Peyer's patch (tissue), 4 donors: Measurements from ENCODE around the gene PPARA. TPM values are rescaled to one million over a fixed set of nuclear protein-coding genes. Genes with fewer than 3 reads are reported as not detected.

Experiments used
- DNase-seq, 3 donors: peaks; one replicate each; pipeline ENCODE4 v3.0.0-alpha.2; 2017 to 2019
- H3K27ac ChIP-seq, 4 donors: fragments of 200-600 bp; sonication (generic); one replicate each; pipeline ENCODE4 v1.5.1; 2016 to 2019
- H3K27me3 ChIP-seq, 2 donors: fragments of 200-600 bp; sonication (generic); one replicate each; pipeline ENCODE4 v1.5.1; 2019
- H3K36me3 ChIP-seq, 3 donors: fragments of 200-600 bp; sonication (generic); one replicate each; pipeline ENCODE4 v1.5.1; 2016 to 2019
- H3K4me1 ChIP-seq, 4 donors: fragments of 200-600 bp; sonication (generic); one replicate each; pipeline ENCODE4 v1.5.1; 2016 to 2019
- H3K4me3 ChIP-seq, 4 donors: fragments of 200-600 bp; sonication (generic); 1 replicate in 3 of 4; 2 replicates in 1 of 4; pipeline ENCODE4 v1.5.1; 2016 to 2019; ENCODE audit warnings: mild to moderate bottlenecking in 1 of 4
- H3K9me3 ChIP-seq, 4 donors: fragments of 200-600 bp; sonication (generic); one replicate each; pipeline ENCODE4 v1.5.1; 2016 to 2019; ENCODE audit warnings: mild to moderate bottlenecking in 1 of 4
- CTCF ChIP-seq, 6 experiments: fragments of 450-650 bp in 4 of 6; fragments of 200-600 bp in 2 of 6; sonication (generic) in 1 of 6; IDR thresholded peaks; one replicate each; pipeline ENCODE4 v1.5.1; 2017 to 2019; ENCODE audit warnings: antibody characterized with exemption in 6 of 6, mild to moderate bottlenecking in 3 of 6, moderate library complexity in 1 of 6
- POLR2A ChIP-seq, 2 donors: fragments of 450-650 bp; IDR thresholded peaks; one replicate each; pipeline ENCODE4 v1.5.1; 2017; ENCODE audit warnings: antibody characterized with exemption in 2 of 2, mild to moderate bottlenecking in 2 of 2, moderate library complexity in 2 of 2
- total RNA-seq, 4 donors: library from RNA; depleted of rRNA; stranded (reverse); fragments of >200 nt; gene quantifications; one replicate each; pipeline ENCODE4 v1.1.0, GENCODE V29; 2016

The PPARA gene
- total RNA-seq, 4 donors from 2014 or later: 21.5 to 231 (median 189) TPM

DNA sequence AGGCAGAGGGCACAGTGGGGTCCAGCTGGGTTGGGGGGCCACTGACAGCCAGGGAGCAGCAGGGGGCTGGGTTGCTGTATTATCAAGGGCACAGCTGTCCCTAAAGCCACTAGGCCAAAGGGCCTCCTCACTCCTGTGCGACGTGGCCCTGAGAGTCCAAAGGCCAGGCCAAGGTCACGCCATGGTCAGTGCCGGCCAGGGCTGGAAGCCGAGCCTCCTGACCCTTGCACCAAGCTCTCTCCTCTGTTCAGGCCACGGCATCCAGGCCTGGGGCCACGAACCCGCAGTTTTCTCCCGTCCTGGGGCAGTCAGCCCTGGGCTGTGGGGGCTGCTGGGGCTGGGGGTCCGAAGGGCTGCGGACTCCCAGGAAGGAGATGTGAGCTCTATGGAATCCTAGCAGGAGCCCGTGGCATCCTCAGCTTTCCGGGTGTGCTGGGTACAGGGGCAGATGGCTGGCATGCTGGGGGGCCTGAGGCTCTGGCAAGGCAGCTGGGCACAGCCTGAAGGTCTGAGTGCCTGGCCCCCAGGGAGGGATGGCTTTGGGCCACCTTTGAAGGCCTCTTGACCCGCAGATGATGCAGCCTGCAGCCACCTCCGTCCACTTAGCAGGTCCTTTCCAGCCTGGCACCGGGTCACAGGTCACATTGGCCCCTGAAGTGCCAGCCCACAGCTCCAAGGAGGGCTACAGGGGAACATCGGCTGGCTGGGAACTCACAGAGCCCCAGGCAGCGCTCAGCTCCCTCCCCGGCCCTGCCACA, 17.3 kb upstream of the PPARA start:
- Histone ChIP-seq H3K4me1 (peaks cover 0 to 6% (median 0%) of the 10 kb centered on the region in 4 donors), H3K36me3 (no peaks in the 10 kb centered on the region), H3K4me3 (no peak overlapping the region), H3K27ac (no peak overlapping the region), H3K27me3 (no peaks in the 10 kb centered on the region), H3K9me3 (no peaks in the 10 kb centered on the region)
- TF ChIP-seq POLR2A (IDR thresholded peaks at IDR 0.05): no peak
- no peak for TF ChIP-seq CTCF (IDR thresholded peaks at IDR 0.05)
- no peak for DNase-seq

- Histone ChIP-seq H3K4me1 (peaks cover 0 to 6% (median 0%) of the 10 kb centered on the region in 4 donors), H3K36me3 (no peaks in the 10 kb centered on the region), H3K9me3 (no peaks in the 10 kb centered on the region), H3K27me3 (no peaks in the 10 kb centered on the region), H3K27ac (no peak overlapping the region), H3K4me3 (no peak overlapping the region)
- no peak for DNase-seq
- no peak for TF ChIP-seq POLR2A (IDR thresholded peaks at IDR 0.05)
- no peak for TF ChIP-seq CTCF (IDR thresholded peaks at IDR 0.05)
Observed at GRCh38 chr22:46133588-46133855, 16.8 kb upstream of the PPARA start.

DNA sequence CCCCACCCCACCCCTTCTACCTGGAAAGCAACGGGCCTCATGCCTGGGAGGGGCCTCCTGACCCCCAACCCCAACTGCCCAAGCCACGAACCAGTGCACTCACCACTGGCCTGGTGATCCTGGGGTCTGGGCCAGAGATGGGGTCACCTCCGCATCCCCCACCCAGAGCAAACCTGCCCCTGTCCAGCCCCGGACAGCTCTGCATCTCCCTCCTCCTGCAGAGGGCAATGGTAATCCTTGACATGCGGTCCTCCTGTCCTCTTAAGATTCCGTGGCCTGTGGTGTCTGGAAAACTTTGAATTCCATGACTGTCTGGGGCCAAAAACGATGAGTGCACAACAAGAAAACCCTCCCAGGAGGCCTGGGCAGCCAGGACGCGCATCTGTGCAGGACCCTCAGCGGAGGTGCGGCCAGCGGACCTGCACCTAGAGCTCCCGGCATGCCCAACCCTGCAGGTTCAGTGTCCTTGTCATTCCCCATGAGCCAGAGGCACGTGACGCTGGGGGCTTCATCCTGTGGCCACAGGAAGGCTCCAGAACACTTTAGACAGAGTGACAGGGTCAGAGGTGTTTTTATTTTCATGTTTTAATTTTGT, 16.1 kb upstream of the PPARA start:
- Histone ChIP-seq H3K9me3 (no peaks in the 10 kb centered on the region), H3K27ac (no peak overlapping the region), H3K4me3 (no peak overlapping the region), H3K27me3 (no peaks in the 10 kb centered on the region), H3K4me1 (peaks cover 0 to 2% (median 0%) of the 10 kb centered on the region in 4 donors), H3K36me3 (no peaks in the 10 kb centered on the region)
- DNase-seq: no peak
- TF ChIP-seq CTCF (IDR thresholded peaks at IDR 0.05) (no peak), POLR2A (IDR thresholded peaks at IDR 0.05) (no peak)

DNA sequence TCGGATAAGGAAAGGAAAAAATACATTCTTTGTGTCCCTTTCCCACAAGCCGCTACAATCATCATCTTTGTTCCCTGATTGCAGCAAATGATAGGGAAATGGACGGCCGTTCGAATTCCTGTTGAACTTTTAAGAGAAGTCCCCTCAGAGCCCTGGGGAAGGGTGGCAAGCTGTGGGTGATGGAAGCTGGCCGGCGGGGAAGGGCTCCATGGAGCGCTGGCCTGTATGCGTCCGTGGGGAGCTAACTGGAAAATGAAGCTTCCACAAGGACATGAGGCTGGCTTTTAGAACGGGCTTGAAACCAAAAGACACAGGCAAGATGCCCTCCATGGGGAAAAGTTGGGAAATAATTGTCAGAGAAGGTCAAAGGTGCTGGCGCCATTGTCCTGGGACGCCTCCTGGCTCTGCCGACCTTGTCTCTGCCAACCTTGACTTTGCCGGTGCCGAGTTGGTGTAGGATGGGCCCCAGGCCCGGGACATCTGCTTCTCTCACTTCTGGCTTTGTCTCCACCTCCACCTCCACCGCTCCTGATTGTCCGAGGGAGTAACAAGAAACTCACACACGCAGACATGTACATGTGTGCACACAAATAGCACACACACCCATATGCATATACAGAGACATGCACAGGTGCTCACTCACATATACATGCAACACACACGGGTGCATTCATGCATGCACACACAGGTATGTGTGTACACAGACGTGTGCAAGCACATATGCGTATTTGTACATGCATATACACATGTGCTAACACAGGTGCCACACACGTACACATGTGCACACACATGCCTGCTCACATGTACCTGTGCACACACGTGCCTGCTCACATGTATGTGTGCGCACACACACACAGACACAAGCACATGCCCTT, 14.5 kb upstream of the PPARA start:
- no peak for DNase-seq
- TF ChIP-seq CTCF (IDR thresholded peaks at IDR 0.05): no peak
- no peak for TF ChIP-seq POLR2A (IDR thresholded peaks at IDR 0.05)
- Histone ChIP-seq H3K36me3 (no peaks in the 10 kb centered on the region), H3K27me3 (no peaks in the 10 kb centered on the region), H3K4me3 (no peak overlapping the region), H3K9me3 (no peaks in the 10 kb centered on the region), H3K4me1 (no peaks in the 10 kb centered on the region), H3K27ac (no peak overlapping the region)

DNA sequence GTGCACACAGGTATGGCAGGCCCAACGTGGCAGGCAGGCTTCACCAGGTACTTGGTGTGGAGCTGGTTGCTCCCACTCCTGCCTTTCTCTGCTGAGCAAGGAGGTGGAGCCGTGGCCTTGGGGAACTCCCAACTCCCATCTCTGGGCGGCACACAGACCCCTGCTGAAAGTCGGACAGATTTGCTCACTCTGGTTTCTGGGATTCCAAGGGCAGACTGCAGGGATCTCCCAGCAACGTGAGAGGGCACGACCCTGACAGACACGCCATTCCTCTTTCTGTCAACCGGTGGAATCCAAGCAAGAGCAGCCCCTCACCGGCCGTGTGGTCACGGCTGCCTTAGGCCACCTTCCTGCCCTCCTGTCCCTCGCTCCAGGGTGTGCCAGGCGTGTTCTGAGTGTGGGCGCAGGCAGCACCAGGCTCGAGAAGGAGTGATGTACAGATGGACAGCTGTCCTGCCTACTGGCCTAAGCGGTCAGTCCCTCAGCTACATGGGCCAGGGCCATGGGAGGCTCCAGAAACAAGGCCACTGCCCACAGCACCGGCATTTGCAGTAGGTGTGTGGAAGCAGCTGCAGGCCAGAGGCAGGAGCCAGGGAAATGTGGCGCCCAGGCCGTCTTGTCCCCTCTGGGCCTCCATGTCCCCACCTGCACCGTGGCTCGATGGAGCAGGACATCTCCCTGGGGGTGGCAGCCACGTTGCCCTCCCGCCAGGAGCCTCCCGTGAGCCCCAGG, 13.7 kb upstream of the PPARA start:
- Histone ChIP-seq H3K4me1 (no peaks in the 10 kb centered on the region), H3K27ac (no peak overlapping the region), H3K9me3 (no peaks in the 10 kb centered on the region), H3K4me3 (no peak overlapping the region), H3K36me3 (no peaks in the 10 kb centered on the region), H3K27me3 (no peaks in the 10 kb centered on the region)
- DNase-seq: no peak
- TF ChIP-seq CTCF (IDR thresholded peaks at IDR 0.05) (no peak), POLR2A (IDR thresholded peaks at IDR 0.05) (no peak)
